ENCODE results near the gene EDDM3A. TPM values are rescaled to one million over a fixed set of nuclear protein-coding genes. Genes with fewer than 3 reads are reported as not detected.

The EDDM3A gene
- total RNA-seq, 1 experiment from 2014 or later, result not detected

- Histone ChIP-seq H3K9me3 (ENCODE audit: low read depth, low read length, poor library complexity, severe bottlenecking) (no peaks in the 10 kb centered on the region), H3K27me3 (replicated peaks; ENCODE audit: insufficient read depth, low read depth, low read length, poor library complexity) (no peaks in the 10 kb centered on the region), H3K36me3 (ENCODE audit: insufficient read depth, low read length, poor library complexity, severe bottlenecking) (no peaks in the 10 kb centered on the region), H3K4me1 (ENCODE audit: insufficient read depth, low read length, poor library complexity, severe bottlenecking) (peaks cover 7% of the 10 kb centered on the region), H3K27ac (ENCODE audit: low read depth, low read length, poor library complexity, severe bottlenecking) (no peak overlapping the region), H3K4me3 (ENCODE audit: low read depth, low read length, poor library complexity, severe bottlenecking) (no peak overlapping the region)
- BruUV-seq (replicated peaks), result no TSS peak
- POLR2A ChIA-PET (ENCODE audit: low non-redundant PET), result no interaction called here
- CTCF ChIA-PET, result no interaction called here
- DNase-seq (ENCODE audit: low spot score), result no peak
- intact Hi-C loops (cut with micrococcal nuclease; ENCODE audit: unreplicated experiment), result no loop called here
- TF ChIP-seq, protein P1, sequence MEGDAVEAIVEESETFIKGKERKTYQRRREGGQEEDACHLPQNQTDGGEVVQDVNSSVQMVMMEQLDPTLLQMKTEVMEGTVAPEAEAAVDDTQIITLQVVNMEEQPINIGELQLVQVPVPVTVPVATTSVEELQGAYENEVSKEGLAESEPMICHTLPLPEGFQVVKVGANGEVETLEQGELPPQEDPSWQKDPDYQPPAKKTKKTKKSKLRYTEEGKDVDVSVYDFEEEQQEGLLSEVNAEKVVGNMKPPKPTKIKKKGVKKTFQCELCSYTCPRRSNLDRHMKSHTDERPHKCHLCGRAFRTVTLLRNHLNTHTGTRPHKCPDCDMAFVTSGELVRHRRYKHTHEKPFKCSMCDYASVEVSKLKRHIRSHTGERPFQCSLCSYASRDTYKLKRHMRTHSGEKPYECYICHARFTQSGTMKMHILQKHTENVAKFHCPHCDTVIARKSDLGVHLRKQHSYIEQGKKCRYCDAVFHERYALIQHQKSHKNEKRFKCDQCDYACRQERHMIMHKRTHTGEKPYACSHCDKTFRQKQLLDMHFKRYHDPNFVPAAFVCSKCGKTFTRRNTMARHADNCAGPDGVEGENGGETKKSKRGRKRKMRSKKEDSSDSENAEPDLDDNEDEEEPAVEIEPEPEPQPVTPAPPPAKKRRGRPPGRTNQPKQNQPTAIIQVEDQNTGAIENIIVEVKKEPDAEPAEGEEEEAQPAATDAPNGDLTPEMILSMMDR (conservative IDR thresholded peaks at IDR 0.05; ENCODE audit: low read depth, low read length), result no peak
- TF ChIP-seq EZH2 (IDR thresholded peaks at IDR 0.05; ENCODE audit: borderline replicate concordance, low read depth, low read length, poor library complexity, severe bottlenecking), result no peak
These were observed 41.3 kb downstream of the EDDM3A start for GRCh38 chr14:20787025-20787424.

- intact Hi-C loops (cut with micrococcal nuclease; ENCODE audit: unreplicated experiment), result no loop called here
- no peaks in the 10 kb centered on the region for H3K36me3 ChIP-seq (ENCODE audit: insufficient read depth, low read length, poor library complexity, severe bottlenecking)
These were observed 43.6 kb downstream of the EDDM3A start for GRCh38 chr14:20789230-20789813.

GRCh38 chr14:20790464-20791116, 44.9 kb downstream of the EDDM3A start:
- no peaks in the 10 kb centered on the region for H3K9me3 ChIP-seq (ENCODE audit: low read depth, low read length, poor library complexity, severe bottlenecking)
- no peak for DNase-seq (ENCODE audit: low spot score)
- TF ChIP-seq, protein P1 (conservative IDR thresholded peaks at IDR 0.05; ENCODE audit: low read depth, low read length), result no peak
- no peak for TF ChIP-seq EZH2 (IDR thresholded peaks at IDR 0.05; ENCODE audit: borderline replicate concordance, low read depth, low read length, poor library complexity, severe bottlenecking)
- H3K36me3 ChIP-seq (ENCODE audit: insufficient read depth, low read length, poor library complexity, severe bottlenecking), result no peaks in the 10 kb centered on the region
- H3K27me3 ChIP-seq (replicated peaks; ENCODE audit: insufficient read depth, low read depth, low read length, poor library complexity), result no peaks in the 10 kb centered on the region
- no peaks in the 10 kb centered on the region for H3K4me1 ChIP-seq (ENCODE audit: insufficient read depth, low read length, poor library complexity, severe bottlenecking)
- no peak overlapping the region for H3K4me3 ChIP-seq (ENCODE audit: low read depth, low read length, poor library complexity, severe bottlenecking)
- POLR2A ChIA-PET (ENCODE audit: low non-redundant PET), result no interaction called here
- H3K27ac ChIP-seq (ENCODE audit: low read depth, low read length, poor library complexity, severe bottlenecking), result no peak overlapping the region
- CTCF ChIA-PET, result no interaction called here
- intact Hi-C loops (cut with micrococcal nuclease; ENCODE audit: unreplicated experiment), result no loop called here
- BruUV-seq (replicated peaks), result no TSS peak

More at GRCh38 chr14:20789230-20789813, 43.6 kb downstream of the EDDM3A start:
- POLR2A ChIA-PET (ENCODE audit: low non-redundant PET), result no interaction called here
- no peak for DNase-seq (ENCODE audit: low spot score)
- CTCF ChIA-PET, result no interaction called here
- no peaks in the 10 kb centered on the region for H3K4me1 ChIP-seq (ENCODE audit: insufficient read depth, low read length, poor library complexity, severe bottlenecking)
- H3K27me3 ChIP-seq (replicated peaks; ENCODE audit: insufficient read depth, low read depth, low read length, poor library complexity), result no peaks in the 10 kb centered on the region
- no peaks in the 10 kb centered on the region for H3K9me3 ChIP-seq (ENCODE audit: low read depth, low read length, poor library complexity, severe bottlenecking)
- TF ChIP-seq, protein P1 (conservative IDR thresholded peaks at IDR 0.05; ENCODE audit: low read depth, low read length), result no peak
- TF ChIP-seq EZH2 (IDR thresholded peaks at IDR 0.05; ENCODE audit: borderline replicate concordance, low read depth, low read length, poor library complexity, severe bottlenecking), result no peak
- no peak overlapping the region for H3K4me3 ChIP-seq (ENCODE audit: low read depth, low read length, poor library complexity, severe bottlenecking)
- BruUV-seq (replicated peaks), result no TSS peak
- no peak overlapping the region for H3K27ac ChIP-seq (ENCODE audit: low read depth, low read length, poor library complexity, severe bottlenecking)

Measured in A673 (cell line).